Psoas muscle (tissue), 8 donors: ENCODE results near the gene ITPK1. TPM values are rescaled to one million over a fixed set of nuclear protein-coding genes. Genes with fewer than 3 reads are reported as not detected.

ENCODE experiments used
- ATAC-seq, 4 donors: fragments of 200-7000 bp; cut with Tn5 transposase; one replicate each; pipeline ENCODE4 v1.9.1; 2020; ENCODE audit warnings: moderate library complexity in 3 of 4, mild to moderate bottlenecking in 2 of 4
- DNase-seq, 2 donors: peaks; one replicate each; pipeline ENCODE4 v3.0.0-alpha.2; 2020
- H3K27ac ChIP-seq: fragments of 200-600 bp; one replicate; pipeline ENCODE4 v1.8.0; 2022
- H3K27me3 ChIP-seq, 3 donors: fragments of 200-600 bp in 1 of 3; one replicate each; pipeline versions ENCODE4 v1.6.1 to v1.8.0; 2013 to 2022; ENCODE audit warnings: low read length in 2 of 3, mild to moderate bottlenecking in 2 of 3, moderate library complexity in 1 of 3; ENCODE audit not compliant: insufficient read depth in 3 of 3
- H3K36me3 ChIP-seq, 2 donors: fragments of 200-600 bp in 1 of 2; one replicate each; pipeline versions ENCODE4 v1.6.1 to v1.8.0; 2013 to 2022; ENCODE audit warnings: low read depth in 1 of 2, mild to moderate bottlenecking in 1 of 2, moderate library complexity in 1 of 2; ENCODE audit not compliant: insufficient read depth in 1 of 2
- H3K4me1 ChIP-seq: fragments of 200-600 bp; one replicate; pipeline ENCODE4 v1.8.0; 2022
- H3K4me3 ChIP-seq: fragments of 200-600 bp; one replicate; pipeline ENCODE4 v1.8.0; 2022; ENCODE audit warnings: mild to moderate bottlenecking
- H3K9me3 ChIP-seq: fragments of 200-600 bp; one replicate; pipeline ENCODE4 v1.8.0; 2022
- WGBS, 3 donors: extraction: QIAGEN DNeasy Blood & Tissue Kit; methylation state at CpG; one replicate each; pipeline versions ENCODE4 v1.1.6 to v1.1.7; 2013; 5-methylcytosine and 5-hydroxymethylcytosine counted together
- intact Hi-C, 2 donors: fragments of 100-400 bp; cut with DNase I; formaldehyde crosslinking; loops; one replicate each; pipeline versions ENCODE4 v1.11.0 to v1.14.2; 2022
- polyA plus RNA-seq, 3 donors: library from polyadenylated mRNA; stranded (reverse); fragments of 200-250 nt; gene quantifications; one replicate each; pipeline ENCODE4 v1.2.3, GENCODE V29; 2013
- total RNA-seq, 4 donors: library from RNA; stranded (reverse); fragmentation: NEBNext Ultra II Directional in 2 of 4; extraction: Animal tissue kit (Norgen Biotek cat#: 25700) in 2 of 4; gene quantifications; one replicate each; pipeline versions ENCODE4 v1.2.1 to v1.2.4, GENCODE V29; 2021 to 2023
- TF ChIP-seq, protein P1 (sequence below): fragments of 200-600 bp; IDR thresholded peaks from one replicate; pipeline ENCODE4 v1.8.0; 2022; ENCODE audit warnings: antibody characterized with exemption
- donor health status: healthy with polysubstance abuse.
- donor health status: DM: no; HTN: no; CAD: no; lungs with moderate emphysema.
- donor health status: Bipolar disorder and iron deficiency.
- donor health status: healthy.
- donor health status: DM: yes; HTN: yes; CAD: no.
- donor health status: DM: no; HTN: no; CAD: no.
- donor health status: DM: no; HTN: no; CAD: no.
- donor health status: DM: yes; HTN: yes; CAD: no.

ITPK1 gene
- total and polyA plus RNA-seq, 7 donors = 30.0 to 61.1 (median 42.7) TPM

DNA sequence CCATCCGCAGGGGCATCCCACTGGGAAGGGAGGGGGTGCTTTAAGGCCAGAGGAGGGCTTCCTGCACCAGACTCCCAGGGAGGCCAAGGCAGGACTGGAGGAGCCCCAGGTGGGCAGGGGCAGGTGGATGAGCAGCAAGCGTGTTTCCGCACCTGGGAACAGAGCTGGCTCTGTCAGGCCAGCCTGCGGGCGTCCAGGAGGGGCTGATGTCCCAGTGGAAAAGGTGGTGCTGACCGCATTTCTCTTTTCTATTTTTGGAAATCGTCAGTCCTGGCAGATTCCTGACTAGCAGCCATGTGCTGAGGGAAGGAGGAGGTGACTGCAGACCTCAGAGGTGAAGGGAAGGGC is 165.6 kb downstream of the ITPK1 start:
- ATAC-seq = no peak

DNA sequence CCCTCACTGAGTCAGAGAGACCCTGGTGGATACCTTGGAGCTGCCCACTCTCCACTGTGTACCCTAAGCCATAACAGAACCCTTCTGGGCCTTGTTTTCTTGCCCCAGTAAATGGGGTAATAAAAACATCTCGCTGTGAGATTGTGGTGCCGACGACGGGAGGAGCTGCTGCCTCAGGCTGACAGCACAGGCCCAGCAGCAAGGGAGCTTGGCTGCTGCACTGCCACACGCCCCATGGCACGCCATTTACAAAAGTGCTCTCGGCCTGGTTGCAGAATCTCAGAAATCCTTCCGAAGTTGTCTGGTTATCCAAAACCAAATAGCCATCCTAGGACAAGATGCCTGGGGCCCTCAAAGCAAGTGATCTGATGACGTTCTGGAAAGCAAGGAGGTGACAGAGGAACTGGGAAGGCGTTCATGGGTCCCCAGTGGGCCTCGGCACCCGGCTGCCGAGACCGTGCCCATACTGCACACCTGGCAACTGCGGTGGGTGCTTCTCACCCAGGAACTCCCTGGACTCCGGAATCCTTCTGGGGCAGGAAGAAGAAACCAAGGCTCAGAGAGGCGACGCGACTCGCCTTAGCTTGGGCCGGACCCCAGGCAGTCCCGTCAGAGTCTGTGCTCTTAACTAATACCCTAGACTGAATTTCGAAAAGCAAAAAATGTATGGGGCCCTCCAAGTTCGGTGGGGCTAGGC is 166.1 kb downstream of the ITPK1 start:
- Histone ChIP-seq H3K27me3 (no peaks in the 10 kb centered on the region), H3K36me3 (peaks cover 0 to 34% of the 10 kb centered on the region in 2 donors), H3K4me1 (no peaks in the 10 kb centered on the region), H3K4me3 (no peak overlapping the region), H3K9me3 (no peaks in the 10 kb centered on the region), H3K27ac (no peak overlapping the region)
- intact Hi-C loops = loop anchor here in 1 of 2 donors (5.0 kb wide), 1 partner anchor 188 kb away; no protein-coding TSS in a partner anchor
- ATAC-seq (no peak), DNase-seq (no peak)
- TF ChIP-seq, protein P1, sequence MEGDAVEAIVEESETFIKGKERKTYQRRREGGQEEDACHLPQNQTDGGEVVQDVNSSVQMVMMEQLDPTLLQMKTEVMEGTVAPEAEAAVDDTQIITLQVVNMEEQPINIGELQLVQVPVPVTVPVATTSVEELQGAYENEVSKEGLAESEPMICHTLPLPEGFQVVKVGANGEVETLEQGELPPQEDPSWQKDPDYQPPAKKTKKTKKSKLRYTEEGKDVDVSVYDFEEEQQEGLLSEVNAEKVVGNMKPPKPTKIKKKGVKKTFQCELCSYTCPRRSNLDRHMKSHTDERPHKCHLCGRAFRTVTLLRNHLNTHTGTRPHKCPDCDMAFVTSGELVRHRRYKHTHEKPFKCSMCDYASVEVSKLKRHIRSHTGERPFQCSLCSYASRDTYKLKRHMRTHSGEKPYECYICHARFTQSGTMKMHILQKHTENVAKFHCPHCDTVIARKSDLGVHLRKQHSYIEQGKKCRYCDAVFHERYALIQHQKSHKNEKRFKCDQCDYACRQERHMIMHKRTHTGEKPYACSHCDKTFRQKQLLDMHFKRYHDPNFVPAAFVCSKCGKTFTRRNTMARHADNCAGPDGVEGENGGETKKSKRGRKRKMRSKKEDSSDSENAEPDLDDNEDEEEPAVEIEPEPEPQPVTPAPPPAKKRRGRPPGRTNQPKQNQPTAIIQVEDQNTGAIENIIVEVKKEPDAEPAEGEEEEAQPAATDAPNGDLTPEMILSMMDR = no peak
- WGBS, 3 donors = 94 to 95% (median 95%) methylated on average over 24 of the region's 24 CpGs

More for the DNA sequence above, 165.6 kb downstream of the ITPK1 start:
- Histone ChIP-seq H3K4me1 (no peaks in the 10 kb centered on the region), H3K36me3 (peaks cover 0 to 30% of the 10 kb centered on the region in 2 donors), H3K27me3 (no peaks in the 10 kb centered on the region), H3K9me3 (no peaks in the 10 kb centered on the region), H3K27ac (no peak overlapping the region), H3K4me3 (no peak overlapping the region)
- no peak for DNase-seq
- 46 to 68% (median 60%) methylated on average over 7 of the region's 7 CpGs for WGBS, 3 donors
- TF ChIP-seq, protein P1 = no peak
- intact Hi-C loops = loop anchor here in 1 of 2 donors (5.0 kb wide), 1 partner anchor 187 kb away; no protein-coding TSS in a partner anchor

DNA sequence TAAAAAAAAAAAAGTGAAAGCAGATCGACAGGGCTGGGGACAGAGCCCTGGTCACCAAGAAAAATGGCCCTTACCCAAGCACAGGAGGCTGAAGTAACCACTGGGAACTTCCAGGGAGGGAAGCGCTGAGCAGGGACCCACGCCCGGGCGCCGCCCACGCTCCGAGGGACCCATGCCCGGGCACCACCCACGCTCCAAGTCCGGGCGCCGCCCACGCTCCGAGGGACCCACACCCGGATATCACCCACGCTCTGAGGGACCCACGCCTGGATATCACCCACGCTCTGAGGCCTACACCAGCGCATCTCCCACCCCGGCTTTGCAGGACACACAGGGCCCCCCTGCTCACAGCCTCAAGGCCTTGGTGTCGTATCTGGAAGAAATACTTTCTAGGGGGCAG is 167.1 kb downstream of the ITPK1 start:
- WGBS, 3 donors = 94 to 96% (median 95%) methylated on average over 22 of the region's 22 CpGs
- ATAC-seq (no peak), DNase-seq (no peak)
- no peaks in the 10 kb centered on the region for H3K9me3 ChIP-seq
- no peaks in the 10 kb centered on the region for H3K27me3 ChIP-seq
- TF ChIP-seq, protein P1 = no peak
- intact Hi-C loops = no loop called here
- no peak overlapping the region for H3K4me3 ChIP-seq
- no peaks in the 10 kb centered on the region for H3K4me1 ChIP-seq
- peaks cover 0 to 29% of the 10 kb centered on the region in 2 donors for H3K36me3 ChIP-seq
- no peak overlapping the region for H3K27ac ChIP-seq

DNA sequence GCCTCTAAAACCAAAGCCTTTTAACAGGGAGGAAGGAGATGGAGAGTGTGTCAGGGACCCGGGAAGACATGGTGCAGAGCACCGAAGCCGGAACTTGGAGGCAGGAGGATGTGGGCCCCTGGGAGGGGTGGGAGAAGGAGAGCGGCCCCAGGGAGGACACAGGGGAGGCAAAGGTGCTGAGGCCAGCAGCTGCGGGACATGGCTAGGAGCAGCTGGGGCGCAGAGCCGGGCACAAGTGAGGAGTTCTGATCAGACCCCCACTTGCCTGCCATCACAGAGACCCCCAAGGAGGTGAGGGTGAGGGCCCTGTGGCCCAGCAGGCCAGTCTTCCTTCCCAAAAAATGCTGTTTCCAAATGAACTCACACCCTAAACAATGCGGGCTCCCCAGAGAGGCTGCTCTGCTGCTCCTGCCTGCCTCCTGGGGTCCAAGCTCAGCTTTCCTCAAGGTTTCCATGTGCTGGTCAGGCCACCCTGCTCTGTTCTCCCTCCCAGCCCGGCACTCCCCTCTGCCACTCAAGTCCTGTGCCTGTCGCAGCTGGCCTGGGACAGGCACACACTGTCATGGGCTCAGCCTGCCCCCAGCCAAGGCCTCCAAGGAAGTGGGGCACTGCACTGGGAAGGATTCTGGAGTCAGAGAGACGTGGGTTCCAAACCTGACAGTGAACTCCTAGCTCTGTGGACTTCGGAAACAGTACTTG is 168.7 kb downstream of the ITPK1 start:
- Histone ChIP-seq H3K9me3 (no peaks in the 10 kb centered on the region), H3K4me1 (no peaks in the 10 kb centered on the region), H3K27me3 (no peaks in the 10 kb centered on the region), H3K4me3 (no peak overlapping the region), H3K27ac (no peak overlapping the region), H3K36me3 (peaks cover 0 to 24% of the 10 kb centered on the region in 2 donors)
- DNase-seq = no peak
- TF ChIP-seq, protein P1 = no peak
- ATAC-seq = no peak
- intact Hi-C loops = no loop called here
- 90 to 95% (median 91%) methylated on average over 12 of the region's 12 CpGs for WGBS, 3 donors
